Spleen (tissue), 11 donors: ENCODE results near the gene ZNF267. TPM values are rescaled to one million over a fixed set of nuclear protein-coding genes. Genes with fewer than 3 reads are reported as not detected.

Experiments used
- DNase-seq: peaks from one replicate; pipeline ENCODE4 v3.0.0-alpha.2; 2020
- H3K27ac ChIP-seq, 8 donors: fragments of 200-600 bp; sonication (generic) in 7 of 8; 1 replicate in 4 of 8; 2 replicates in 4 of 8; pipeline versions ENCODE4 v1.5.0 to v1.8.0; 2016 to 2021; ENCODE audit warnings: inconsistent platforms in 4 of 8, mild to moderate bottlenecking in 4 of 8, moderate library complexity in 1 of 8
- H3K27me3 ChIP-seq, 7 donors: fragments of 200-600 bp; sonication (generic) in 6 of 7; replicated peaks in 1 of 7; 1 replicate in 4 of 7; 2 replicates in 3 of 7; pipeline versions ENCODE4 v1.5.0 to v1.8.0; 2016 to 2021; ENCODE audit warnings: inconsistent platforms in 3 of 7, mild to moderate bottlenecking in 1 of 7
- H3K36me3 ChIP-seq, 6 donors: fragments of 200-600 bp; sonication (generic) in 5 of 6; 1 replicate in 4 of 6; 2 replicates in 2 of 6; pipeline versions ENCODE4 v1.5.0 to v1.8.0; 2016 to 2021; ENCODE audit warnings: inconsistent platforms in 2 of 6
- H3K4me1 ChIP-seq, 6 donors: fragments of 200-600 bp; sonication (generic) in 5 of 6; 1 replicate in 3 of 6; 2 replicates in 3 of 6; pipeline versions ENCODE4 v1.5.0 to v1.8.0; 2016 to 2021; ENCODE audit warnings: inconsistent platforms in 3 of 6
- H3K4me3 ChIP-seq, 8 donors: fragments of 200-600 bp; sonication (generic) in 7 of 8; 1 replicate in 4 of 8; 2 replicates in 4 of 8; pipeline versions ENCODE4 v1.5.0 to v1.8.0; 2016 to 2021; ENCODE audit warnings: inconsistent platforms in 4 of 8, mild to moderate bottlenecking in 4 of 8, moderate library complexity in 2 of 8
- H3K9me3 ChIP-seq, 8 donors: fragments of 200-600 bp; sonication (generic) in 7 of 8; 1 replicate in 4 of 8; 2 replicates in 4 of 8; pipeline versions ENCODE4 v1.5.0 to v1.8.0; 2016 to 2021; ENCODE audit warnings: inconsistent platforms in 4 of 8
- CTCF ChIP-seq, 11 experiments: fragments of 200-600 bp in 7 of 11; fragments of 450-650 bp in 4 of 11; sonication (generic) in 4 of 11; IDR thresholded peaks in 8 of 11; conservative IDR thresholded peaks in 3 of 11; 1 replicate in 7 of 11; 2 replicates in 4 of 11; pipeline versions ENCODE4 v1.4.0 to v1.8.0; 2016 to 2021; ENCODE audit warnings: antibody characterized with exemption in 11 of 11, inconsistent platforms in 4 of 11, mild to moderate bottlenecking in 1 of 11
- POLR2A ChIP-seq, 3 donors: fragments of 450-650 bp; IDR thresholded peaks; one replicate each; pipeline ENCODE4 v1.5.1; 2017; ENCODE audit warnings: antibody characterized with exemption in 3 of 3, mild to moderate bottlenecking in 1 of 3
- POLR2AphosphoS5 ChIP-seq, 3 donors: sonication (generic); formaldehyde crosslinking; IDR thresholded peaks; one replicate each; pipeline ENCODE4 v1.5.1; 2017; ENCODE audit warnings: antibody characterized with exemption in 3 of 3
- WGBS, 5 donors: extraction: QIAGEN DNeasy Blood & Tissue Kit in 3 of 5; methylation state at CpG; one replicate each; pipeline versions ENCODE4 v1.1.5 to v1.1.7; 2013 to 2018; 5-methylcytosine and 5-hydroxymethylcytosine counted together
- intact Hi-C: fragments of 100-400 bp; cut with DNase I; formaldehyde crosslinking; loops from one replicate; pipeline ENCODE4 v1.15.0; 2023; ENCODE audit warnings: low total_unique reads
- polyA plus RNA-seq, 3 donors: library from polyadenylated mRNA; stranded (reverse); fragments of 200-250 nt; gene quantifications; one replicate each; pipeline ENCODE4 v1.2.1, GENCODE V29; 2013
- total RNA-seq, 7 donors: library from RNA; depleted of rRNA in 3 of 7; stranded (reverse); fragments of >200 nt in 3 of 7; fragmentation: NEBNext Ultra II Directional in 4 of 7; extraction: Animal tissue kit (Norgen Biotek cat#: 25700) in 4 of 7; gene quantifications; one replicate each; pipeline versions ENCODE4 v1.1.0 to v1.2.1, GENCODE V29; 2016 to 2021
- donor health status: healthy with polysubstance abuse.
- donor health status: DM: no; HTN: no; CAD: no; lungs with moderate emphysema.
- donor health status: DM: no; HTN: no; CAD: no.
- donor health status: Bipolar disorder and iron deficiency.
- donor health status: healthy.
- donor health status: DM: no; HTN: no; CAD: no.
- donor health status: DM: yes; HTN: yes; CAD: no.

The ZNF267 gene
- total and polyA plus RNA-seq, 10 donors = 9.0 to 50.6 (median 37.7) TPM

DNA sequence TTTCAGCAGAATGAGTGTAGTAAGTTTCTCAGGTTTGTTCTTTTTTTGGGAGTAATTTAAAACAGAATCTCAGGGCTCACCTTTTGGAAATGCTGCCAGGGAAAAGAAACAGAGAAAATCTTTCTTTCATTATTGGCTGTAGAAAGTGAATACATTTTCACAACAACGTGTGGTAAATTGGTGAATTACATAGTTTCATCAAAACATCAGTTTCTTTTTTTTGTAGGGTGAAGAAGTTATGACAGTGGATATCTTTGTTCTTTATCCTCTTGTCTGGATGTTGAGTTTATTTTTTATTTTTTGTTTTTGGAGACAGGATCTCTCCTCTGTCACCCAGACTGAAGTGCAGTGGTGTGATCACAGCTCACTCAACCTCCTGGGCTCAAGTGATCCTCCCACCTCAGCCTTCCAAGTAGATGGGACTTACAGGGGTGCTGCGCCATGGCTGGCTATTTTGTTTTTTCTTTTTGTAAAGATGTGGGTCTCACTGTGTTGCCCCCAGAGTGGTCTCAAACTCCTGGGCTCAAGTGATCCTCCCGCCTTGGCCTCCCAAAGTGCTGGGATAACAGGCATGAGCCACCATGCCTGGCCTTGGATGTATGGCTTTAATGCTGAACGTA, 2.4 kb downstream of the ZNF267 start:
- Histone ChIP-seq H3K27ac (peak overlapping the region in 5 of 8 donors; percentile 78 to 99 (median 98)), H3K4me1 (peaks cover 52 to 85% (median 77%) of the 10 kb centered on the region in 6 donors), H3K36me3 (peaks cover 0 to 43% (median 0%) of the 10 kb centered on the region in 6 donors), H3K9me3 (no peaks in the 10 kb centered on the region), H3K4me3 (peak overlapping the region in 6 of 8 donors; percentile 1 to 99 (median 94)), H3K27me3 (no peaks in the 10 kb centered on the region)
- 69 to 75% (median 74%) methylated on average over 4 of the region's 4 CpGs for WGBS, 5 donors
- DNase-seq = no peak
- intact Hi-C loops = no loop called here
- TF ChIP-seq POLR2AphosphoS5 (IDR thresholded peaks at IDR 0.05) = no peak
- TF ChIP-seq POLR2A (IDR thresholded peaks at IDR 0.05) = no peak
- TF ChIP-seq CTCF (IDR thresholded peaks at IDR 0.05 in 8 of 11, conservative IDR thresholded peaks at IDR 0.05 in 3 of 11) = no peak

DNA sequence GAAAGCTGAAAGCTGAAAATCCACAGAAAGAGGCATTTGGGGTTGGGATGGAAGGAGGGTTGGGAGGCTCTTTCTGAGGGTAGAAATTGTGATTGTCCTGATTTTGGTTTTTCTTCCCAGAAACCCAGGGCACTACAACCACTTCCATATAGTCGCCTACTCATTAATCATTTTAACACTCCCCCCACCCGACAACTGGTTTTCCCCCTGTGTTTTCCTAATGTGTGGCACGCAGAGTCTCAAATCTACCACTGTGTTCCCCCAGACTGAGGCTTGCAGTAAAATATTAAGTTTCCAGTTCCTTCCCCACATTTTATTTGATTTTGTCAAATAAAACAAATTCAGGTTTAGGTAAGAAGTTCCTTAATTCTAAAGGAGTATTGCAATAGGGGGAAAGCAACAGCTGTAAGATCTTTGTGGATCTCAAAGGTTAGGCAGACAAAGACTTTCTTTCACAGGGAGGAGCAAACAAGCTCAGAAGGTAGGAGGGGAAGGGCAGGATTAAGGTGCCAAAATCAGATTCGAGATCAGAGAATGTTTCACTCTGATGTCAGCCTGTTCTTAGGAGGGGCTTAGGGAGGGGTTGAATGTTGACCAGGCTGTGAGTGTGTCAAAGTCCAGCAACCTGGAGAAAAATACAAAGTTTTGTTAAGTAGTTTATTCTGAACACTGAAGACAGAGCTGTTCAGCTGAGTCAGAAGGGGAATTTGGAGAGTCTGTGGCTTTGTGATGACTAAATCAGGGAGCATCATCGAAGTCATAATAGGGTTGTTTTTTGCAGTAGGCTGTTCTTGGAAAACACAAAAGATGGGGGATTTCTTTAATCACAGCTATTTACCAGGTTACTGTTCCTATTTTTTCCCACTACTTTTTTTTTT, 3.6 kb downstream of the ZNF267 start:
- H3K4me1 ChIP-seq = peaks cover 57 to 94% (median 82%) of the 10 kb centered on the region in 6 donors
- WGBS, 5 donors = 25 to 38% (median 30%) methylated on average over 5 of the region's 5 CpGs
- DNase-seq = no peak

GRCh38 chr16:31877876-31878642, 4.5 kb downstream of the ZNF267 start:
- H3K9me3 ChIP-seq = no peaks in the 10 kb centered on the region
- intact Hi-C loops = no loop called here
- no peak for TF ChIP-seq CTCF (IDR thresholded peaks at IDR 0.05 in 8 of 11, conservative IDR thresholded peaks at IDR 0.05 in 3 of 11)
- TF ChIP-seq POLR2A (IDR thresholded peaks at IDR 0.05) = no peak
- no peak for TF ChIP-seq POLR2AphosphoS5 (IDR thresholded peaks at IDR 0.05)
- no peaks in the 10 kb centered on the region for H3K27me3 ChIP-seq
- peaks cover 0 to 61% (median 0%) of the 10 kb centered on the region in 6 donors for H3K36me3 ChIP-seq
- H3K4me3 ChIP-seq = peak overlapping the region in 1 of 8 donors; percentile 78
- no peak for DNase-seq
- 83 to 89% (median 87%) methylated on average over 9 of the region's 9 CpGs for WGBS, 5 donors
- H3K27ac ChIP-seq = peak overlapping the region in 7 of 8 donors; percentile 31 to 99 (median 70)
- H3K4me1 ChIP-seq = peaks cover 56 to 94% (median 81%) of the 10 kb centered on the region in 6 donors

More for the DNA sequence above, 3.6 kb downstream of the ZNF267 start:
- no peak for TF ChIP-seq POLR2AphosphoS5 (IDR thresholded peaks at IDR 0.05)
- TF ChIP-seq POLR2A (IDR thresholded peaks at IDR 0.05) = no peak
- TF ChIP-seq CTCF (IDR thresholded peaks at IDR 0.05 in 8 of 11, conservative IDR thresholded peaks at IDR 0.05 in 3 of 11) = no peak
- intact Hi-C loops = no loop called here
- H3K9me3 ChIP-seq = no peaks in the 10 kb centered on the region
- no peaks in the 10 kb centered on the region for H3K27me3 ChIP-seq
- peak overlapping the region; percentile 23 to 99 (median 70) for H3K27ac ChIP-seq
- H3K4me3 ChIP-seq = peak overlapping the region in 2 of 8 donors; percentile 1 to 78
- H3K36me3 ChIP-seq = peaks cover 0 to 55% (median 0%) of the 10 kb centered on the region in 6 donors
